Brain microvascular endothelial cell (primary cell): ENCODE results near the gene CTXND2.
"Not testable (repeated sequence)": the region's sequence is repeated elsewhere in the genome, so short reads cannot be mapped to it uniquely, and the experiment has no call there.

ENCODE experiments used
- DNase-seq: peaks from one replicate; pipeline ENCODE4 v3.0.0-alpha.2; 2020
- H3K27ac ChIP-seq: fragments of 250-450 bp; sonication (Bioruptor Pico); 2 replicates; pipeline ENCODE4 v1.5.1; 2020; ENCODE audit warnings: mild to moderate bottlenecking, moderate library complexity
- H3K27me3 ChIP-seq: fragments of 250-450 bp; sonication (Bioruptor Pico); replicated peaks from 2 replicates; pipeline ENCODE4 v1.5.1; 2020; ENCODE audit warnings: mild to moderate bottlenecking
- H3K36me3 ChIP-seq: fragments of 250-450 bp; sonication (Bioruptor Pico); replicated peaks from 2 replicates; pipeline ENCODE4 v1.5.1; 2020; ENCODE audit warnings: mild to moderate bottlenecking
- H3K4me3 ChIP-seq: 2 replicates; pipeline ENCODE4 v1.5.1; 2011; ENCODE audit warnings: low read depth, mild to moderate bottlenecking, control low read depth, low read length, moderate library complexity
- in situ Hi-C: cut with HindIII; loops from 2 replicates; pipeline ENCODE4 v1.10.0; 2017; ENCODE audit warnings: low sequenced_read_pairs, low pct_ligation_motif_present
- TF ChIP-seq, protein P1 (sequence below): IDR thresholded peaks from 2 replicates; pipeline ENCODE4 v1.5.1; 2011; ENCODE audit warnings: low read depth, mild to moderate bottlenecking, moderate library complexity, low read length, control low read depth, inconsistent platforms; ENCODE audit errors: missing control alignments

CTXND2 gene

DNA sequence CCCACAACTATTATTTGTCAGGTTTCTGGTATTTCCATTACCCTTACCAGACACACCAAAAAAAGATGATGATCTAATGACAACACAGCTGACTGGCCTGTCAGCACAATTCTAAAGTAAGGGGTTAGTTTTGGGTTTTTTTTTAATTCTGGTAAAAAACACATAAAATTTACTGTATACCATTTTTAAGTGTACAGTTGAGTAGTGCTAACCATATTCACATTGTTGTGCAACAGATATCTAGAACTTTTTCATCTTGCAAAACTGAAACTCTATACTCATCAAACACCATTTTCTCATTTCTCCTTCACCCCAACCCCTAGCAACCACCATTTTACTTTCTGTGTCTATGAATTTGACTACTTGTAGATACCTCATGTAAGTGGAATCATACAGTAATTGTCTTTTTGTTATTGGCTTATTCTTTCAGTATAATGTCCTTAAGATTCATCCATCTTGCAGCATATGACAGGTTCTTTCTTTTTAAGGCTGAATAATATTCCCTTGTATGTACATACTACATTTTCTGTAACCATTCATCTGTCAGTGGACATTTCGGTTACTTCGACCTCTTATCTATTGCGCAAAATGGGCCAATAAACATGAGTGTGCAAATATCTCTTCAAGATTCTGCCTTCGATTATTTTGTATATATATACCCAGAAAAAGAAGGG, 40.3 kb upstream of the CTXND2 start:
- no peak for DNase-seq
- H3K36me3 ChIP-seq: peaks cover 11% of the 10 kb centered on the region
- H3K4me3 ChIP-seq: no peak overlapping the region
- H3K27ac ChIP-seq: no peak overlapping the region
- in situ Hi-C loops: no loop called here
- TF ChIP-seq, protein P1, sequence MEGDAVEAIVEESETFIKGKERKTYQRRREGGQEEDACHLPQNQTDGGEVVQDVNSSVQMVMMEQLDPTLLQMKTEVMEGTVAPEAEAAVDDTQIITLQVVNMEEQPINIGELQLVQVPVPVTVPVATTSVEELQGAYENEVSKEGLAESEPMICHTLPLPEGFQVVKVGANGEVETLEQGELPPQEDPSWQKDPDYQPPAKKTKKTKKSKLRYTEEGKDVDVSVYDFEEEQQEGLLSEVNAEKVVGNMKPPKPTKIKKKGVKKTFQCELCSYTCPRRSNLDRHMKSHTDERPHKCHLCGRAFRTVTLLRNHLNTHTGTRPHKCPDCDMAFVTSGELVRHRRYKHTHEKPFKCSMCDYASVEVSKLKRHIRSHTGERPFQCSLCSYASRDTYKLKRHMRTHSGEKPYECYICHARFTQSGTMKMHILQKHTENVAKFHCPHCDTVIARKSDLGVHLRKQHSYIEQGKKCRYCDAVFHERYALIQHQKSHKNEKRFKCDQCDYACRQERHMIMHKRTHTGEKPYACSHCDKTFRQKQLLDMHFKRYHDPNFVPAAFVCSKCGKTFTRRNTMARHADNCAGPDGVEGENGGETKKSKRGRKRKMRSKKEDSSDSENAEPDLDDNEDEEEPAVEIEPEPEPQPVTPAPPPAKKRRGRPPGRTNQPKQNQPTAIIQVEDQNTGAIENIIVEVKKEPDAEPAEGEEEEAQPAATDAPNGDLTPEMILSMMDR: no peak
- H3K27me3 ChIP-seq: no peaks in the 10 kb centered on the region

DNA sequence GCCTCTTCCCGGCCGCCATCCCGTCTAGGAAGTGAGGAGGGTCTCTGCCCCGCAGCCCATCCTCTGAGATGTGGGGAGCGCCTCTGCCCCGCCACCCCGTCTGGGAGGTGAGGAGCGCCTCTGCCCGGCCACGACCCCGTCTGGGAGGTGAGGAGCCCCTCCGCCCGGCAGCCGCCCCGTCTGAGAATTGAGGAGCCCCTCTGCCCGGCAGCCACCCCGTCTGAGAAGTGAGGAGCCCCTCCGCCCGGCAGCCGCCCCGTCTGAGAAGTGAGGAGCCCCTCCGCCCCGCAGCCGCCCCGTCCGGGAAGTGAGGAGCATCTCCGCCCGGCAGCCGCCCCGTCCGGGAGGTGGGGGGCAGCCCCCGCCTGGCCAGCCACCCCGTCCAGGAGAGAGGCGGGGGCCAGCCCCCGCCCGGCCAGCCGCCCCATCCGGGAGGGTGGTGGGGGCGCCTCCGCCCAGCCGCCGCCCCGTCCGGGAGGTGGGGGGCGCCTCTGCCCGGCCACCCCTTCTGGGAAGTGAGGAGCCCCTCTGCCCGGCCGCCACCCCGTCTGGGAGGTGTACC, 36.1 kb upstream of the CTXND2 start:
- DNase-seq, in situ Hi-C loops, H3K27me3 ChIP-seq, H3K4me3 ChIP-seq, H3K27ac ChIP-seq: not testable (repeated sequence)
- H3K36me3 ChIP-seq: peaks cover 16% of the 10 kb centered on the region

DNA sequence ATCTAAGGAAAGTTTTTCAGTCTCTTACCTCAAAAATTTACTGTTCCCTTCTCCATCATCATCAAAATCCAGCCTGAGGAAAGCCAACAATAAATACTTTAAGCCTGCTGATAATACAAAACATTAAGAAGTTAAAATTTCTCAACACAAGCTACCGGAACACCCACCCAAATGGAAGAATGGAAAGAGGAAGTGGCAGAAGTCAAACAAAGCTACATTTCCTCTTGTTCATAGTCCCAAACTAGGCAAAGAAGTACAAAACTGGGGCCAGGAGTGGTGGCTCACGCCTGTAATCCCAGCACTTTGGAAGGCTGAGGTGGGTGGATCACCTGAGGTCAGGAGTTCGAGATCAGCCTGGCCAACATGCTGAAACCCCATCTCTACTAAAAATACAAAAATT, 34.2 kb upstream of the CTXND2 start:
- Histone ChIP-seq H3K27ac (peak overlapping the region; percentile 1), H3K36me3 (peaks cover 19% of the 10 kb centered on the region)
- H3K27me3 ChIP-seq, H3K4me3 ChIP-seq, DNase-seq, in situ Hi-C loops: not testable (repeated sequence)

DNA sequence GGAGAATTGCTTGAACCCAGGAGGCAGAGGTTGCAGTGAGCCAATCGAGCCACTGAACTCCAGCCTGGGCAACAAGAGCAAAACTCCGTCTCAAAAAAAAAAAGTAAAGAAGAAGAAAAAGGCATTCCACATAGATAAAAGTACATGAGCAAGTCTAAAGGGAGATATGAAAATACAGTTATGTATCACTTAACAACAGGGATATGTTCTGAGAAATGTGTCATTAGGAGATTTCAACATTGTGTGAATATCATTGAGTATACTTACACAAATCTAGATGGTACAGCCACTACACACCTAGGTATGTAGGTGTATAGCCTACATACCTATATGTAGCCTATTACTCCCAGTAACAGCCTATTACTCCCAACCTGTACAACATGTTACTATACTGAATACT, 23.2 kb upstream of the CTXND2 start:
- H3K4me3 ChIP-seq: no peak overlapping the region
- no peak overlapping the region for H3K27ac ChIP-seq
- in situ Hi-C loops: no loop called here
- H3K27me3 ChIP-seq: no peaks in the 10 kb centered on the region
- TF ChIP-seq, protein P1: no peak
- DNase-seq: no peak
- H3K36me3 ChIP-seq: no peaks in the 10 kb centered on the region

DNA sequence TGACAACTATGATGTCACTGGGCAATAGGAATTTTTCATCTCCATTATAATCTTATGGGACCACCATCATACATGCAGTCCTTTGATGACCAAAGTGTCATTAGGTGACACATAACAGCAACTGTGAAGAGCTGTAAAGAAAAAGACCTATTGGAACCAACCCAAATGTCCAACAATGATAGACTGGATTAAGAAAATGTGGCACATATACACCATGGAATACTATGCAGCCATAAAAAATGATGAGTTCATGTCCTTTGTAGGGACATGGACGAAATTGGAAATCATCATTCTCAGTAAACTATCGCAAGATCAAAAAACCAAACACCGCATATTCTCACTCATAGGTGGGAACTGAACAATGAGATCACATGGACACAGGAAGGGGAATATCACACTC, 22.7 kb upstream of the CTXND2 start:
- H3K27ac ChIP-seq, DNase-seq, H3K36me3 ChIP-seq, in situ Hi-C loops, H3K27me3 ChIP-seq, H3K4me3 ChIP-seq: not testable (repeated sequence)

DNA sequence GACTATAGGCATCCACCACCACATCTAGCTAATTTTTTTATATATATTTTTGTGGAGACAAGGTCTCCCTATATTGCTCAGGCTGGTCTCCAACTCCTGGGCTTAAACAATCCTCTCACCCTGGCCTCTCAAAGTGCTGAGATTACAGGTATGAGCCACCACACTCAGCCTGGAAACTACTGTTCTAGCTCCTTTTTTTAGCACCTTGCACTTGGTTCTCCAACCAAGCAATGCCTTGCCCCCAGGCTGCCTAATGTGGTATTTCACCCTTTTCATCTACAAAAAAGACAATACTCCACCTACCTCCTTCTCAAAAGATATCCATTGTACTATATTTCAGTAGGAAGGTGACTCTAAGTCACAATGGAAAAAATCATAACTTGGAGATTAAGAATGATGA, 17.3 kb upstream of the CTXND2 start:
- Histone ChIP-seq H3K27ac (no peak overlapping the region), H3K27me3 (no peaks in the 10 kb centered on the region), H3K36me3 (no peaks in the 10 kb centered on the region), H3K4me3 (no peak overlapping the region)
- TF ChIP-seq, protein P1: no peak
- in situ Hi-C loops: no loop called here
- no peak for DNase-seq

DNA sequence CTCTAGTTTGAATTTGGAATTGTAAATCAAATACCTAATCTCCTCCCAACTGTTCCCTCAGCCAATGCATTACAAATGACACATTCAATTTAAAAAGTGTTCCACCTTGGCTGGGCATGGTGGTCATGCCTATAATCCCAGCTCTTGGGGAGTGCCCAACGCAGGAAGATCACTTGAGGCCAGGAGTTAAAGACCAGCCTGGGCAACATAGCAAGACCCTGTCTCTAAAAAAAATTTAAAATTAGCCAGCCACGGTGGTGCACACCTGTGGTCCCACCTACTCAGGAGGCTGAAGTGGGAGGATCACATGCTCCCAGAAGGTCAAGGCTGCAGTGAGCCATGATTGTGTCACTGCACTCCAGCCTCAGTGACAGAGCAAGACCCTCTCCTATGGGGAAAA, 14.4 kb upstream of the CTXND2 start:
- Histone ChIP-seq H3K27ac (no peak overlapping the region), H3K4me3 (no peak overlapping the region), H3K27me3 (no peaks in the 10 kb centered on the region), H3K36me3 (no peaks in the 10 kb centered on the region)
- DNase-seq: no peak
- in situ Hi-C loops: no loop called here
- TF ChIP-seq, protein P1: no peak
